ENCODE results near the gene ST6GALNAC3.

ST6GALNAC3 gene

DNA sequence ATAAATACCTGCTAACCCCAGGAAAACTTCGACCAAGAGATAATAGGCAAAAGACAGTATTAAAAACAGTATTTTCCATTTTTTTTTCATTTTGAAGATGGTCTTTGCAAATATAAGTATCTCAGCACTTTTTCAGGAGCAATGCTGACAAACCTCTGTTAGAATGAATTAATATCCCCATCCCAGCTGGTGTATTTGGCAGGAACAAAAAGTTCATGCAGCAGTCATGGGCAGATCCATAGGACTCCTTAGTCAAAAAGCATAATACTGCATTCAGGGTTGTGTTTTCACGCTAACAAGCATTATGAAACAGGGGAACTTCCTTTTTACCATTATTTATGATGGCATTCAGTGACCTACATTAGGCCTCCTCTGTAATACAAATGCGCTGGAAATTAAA, 344.0 kb downstream of the ST6GALNAC3 start:
- H3K4me1 ChIP-seq (ENCODE audit: control insufficient read depth, low read depth, low read length): no peaks in the 10 kb centered on the region
- no peak overlapping the region for H3K4ac ChIP-seq (ENCODE audit: low read depth, low read length)
- no peak overlapping the region for H2BK5ac ChIP-seq (ENCODE audit: low read length)
- no peak for DNase-seq
- H4K5ac ChIP-seq (ENCODE audit: low read length): no peak overlapping the region
- no peak overlapping the region for H3K9ac ChIP-seq (ENCODE audit: low read length)
- H3K79me1 ChIP-seq (ENCODE audit: low read length): no peaks in the 10 kb centered on the region
- H3K4me2 ChIP-seq (ENCODE audit: low read length): no peak overlapping the region
- H2BK15ac ChIP-seq (replicated peaks; ENCODE audit: low read depth): no peak overlapping the region
- no peak overlapping the region for H3K27ac ChIP-seq (ENCODE audit: low read depth, low read length)
- H3K18ac ChIP-seq (ENCODE audit: low read length): no peak overlapping the region
- no peaks in the 10 kb centered on the region for H3K79me2 ChIP-seq (ENCODE audit: control insufficient read depth, insufficient read depth, low read length)
- no peak overlapping the region for H2BK120ac ChIP-seq (ENCODE audit: low read depth, low read length)
- H3K27me3 ChIP-seq (ENCODE audit: insufficient read depth, low read length, poor library complexity): no peaks in the 10 kb centered on the region
- H3K4me3 ChIP-seq (ENCODE audit: low read length): no peak overlapping the region
- no peak overlapping the region for H3K56ac ChIP-seq (ENCODE audit: low read length)
- no CpG with 5 or more reads among the region's 3 CpGs for WGBS (ENCODE audit: extremely low coverage, insufficient coverage, low lambda C conversion rate)
- H4K8ac ChIP-seq (ENCODE audit: low read depth, low read length): no peak overlapping the region
- H2AK5ac ChIP-seq (ENCODE audit: low read length): no peak overlapping the region
- H3K23ac ChIP-seq (ENCODE audit: low read length): no peak overlapping the region
- no peaks in the 10 kb centered on the region for H3K36me3 ChIP-seq (ENCODE audit: control insufficient read depth, insufficient read depth, low read length)

DNA sequence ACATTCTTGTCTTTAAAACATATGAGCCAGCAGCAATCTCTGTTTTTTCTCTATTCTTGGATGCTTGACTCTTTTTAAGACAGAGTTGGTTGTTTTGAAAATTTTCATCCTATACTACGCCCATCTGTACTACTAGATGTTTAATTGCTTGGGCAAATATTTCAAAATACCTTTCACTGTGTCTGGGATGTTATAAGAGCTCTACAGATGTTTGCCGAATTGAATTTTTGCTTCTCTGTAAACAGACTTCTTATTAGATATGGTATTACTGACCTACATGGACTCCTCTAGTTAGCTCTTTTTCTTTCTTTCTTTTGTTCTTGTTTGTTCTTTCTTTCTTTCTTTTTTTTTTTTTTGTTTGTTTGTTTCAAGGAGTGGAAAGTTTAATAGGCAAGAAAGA, 345.1 kb downstream of the ST6GALNAC3 start:
- no CpG with 5 or more reads among the region's 2 CpGs for WGBS (ENCODE audit: extremely low coverage, insufficient coverage, low lambda C conversion rate)
- Histone ChIP-seq H3K23ac (ENCODE audit: low read length) (no peak overlapping the region), H3K27ac (ENCODE audit: low read depth, low read length) (no peak overlapping the region), H3K27me3 (ENCODE audit: insufficient read depth, low read length, poor library complexity) (no peaks in the 10 kb centered on the region), H3K9ac (ENCODE audit: low read length) (no peak overlapping the region), H3K18ac (ENCODE audit: low read length) (no peak overlapping the region), H3K4me1 (ENCODE audit: control insufficient read depth, low read depth, low read length) (no peaks in the 10 kb centered on the region), H3K4ac (ENCODE audit: low read depth, low read length) (no peak overlapping the region), H3K79me2 (ENCODE audit: control insufficient read depth, insufficient read depth, low read length) (no peaks in the 10 kb centered on the region), H2BK120ac (ENCODE audit: low read depth, low read length) (no peak overlapping the region), H3K56ac (ENCODE audit: low read length) (no peak overlapping the region), H4K8ac (ENCODE audit: low read depth, low read length) (no peak overlapping the region), H2BK5ac (ENCODE audit: low read length) (no peak overlapping the region), H3K4me2 (ENCODE audit: low read length) (no peak overlapping the region), H4K5ac (ENCODE audit: low read length) (no peak overlapping the region), H3K4me3 (ENCODE audit: low read length) (no peak overlapping the region), H3K36me3 (ENCODE audit: control insufficient read depth, insufficient read depth, low read length) (no peaks in the 10 kb centered on the region), H2BK15ac (replicated peaks; ENCODE audit: low read depth) (no peak overlapping the region), H2AK5ac (ENCODE audit: low read length) (no peak overlapping the region), H3K79me1 (ENCODE audit: low read length) (no peaks in the 10 kb centered on the region)
- no peak for DNase-seq

DNA sequence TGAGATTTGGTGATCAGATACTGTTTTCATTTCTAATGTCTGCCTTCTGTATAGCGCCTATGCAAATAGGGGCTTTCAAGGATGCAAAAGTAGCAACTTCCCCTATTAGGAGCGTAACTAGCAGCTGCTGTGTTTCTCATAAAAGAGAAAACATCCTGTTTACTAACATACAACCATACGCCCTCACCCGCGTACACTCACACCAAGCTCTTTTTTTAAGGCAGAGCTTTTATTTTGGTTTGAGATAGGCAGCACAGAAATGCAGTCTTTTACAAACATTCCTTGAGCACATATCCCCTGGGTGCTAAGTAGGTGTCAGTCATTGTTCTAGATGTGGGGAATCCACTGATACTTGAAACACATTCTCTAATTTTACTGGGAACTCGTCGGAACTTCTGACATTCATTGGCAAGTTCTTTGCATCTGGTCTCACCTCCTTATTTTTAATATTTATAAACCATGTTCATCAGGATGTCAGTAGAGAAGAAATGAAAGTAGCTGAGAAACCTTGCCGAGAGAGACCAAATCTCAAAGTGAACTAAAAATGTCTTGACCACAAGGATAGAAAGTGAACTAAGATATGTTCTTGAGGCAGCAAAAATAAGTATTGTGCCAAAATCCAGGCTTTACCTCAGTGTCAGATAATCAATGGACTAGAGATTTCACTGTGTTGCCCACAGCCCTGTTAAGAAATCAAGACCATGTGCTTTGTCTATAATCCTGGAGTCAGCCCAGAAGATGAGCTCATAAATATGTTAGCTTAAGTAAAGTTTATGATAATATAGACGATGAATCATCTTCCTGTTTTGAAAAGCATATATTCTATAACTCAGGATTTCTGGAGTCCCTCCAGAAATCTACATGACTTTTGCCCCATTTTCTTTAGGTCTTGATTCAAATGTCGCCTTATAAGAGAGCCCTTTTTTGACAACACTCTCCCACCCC, 350.9 kb downstream of the ST6GALNAC3 start:
- no peaks in the 10 kb centered on the region for H3K36me3 ChIP-seq (ENCODE audit: control insufficient read depth, insufficient read depth, low read length)
- H4K5ac ChIP-seq (ENCODE audit: low read length): no peak overlapping the region
- H2AK5ac ChIP-seq (ENCODE audit: low read length): no peak overlapping the region
- no peak overlapping the region for H3K4me2 ChIP-seq (ENCODE audit: low read length)
- no peak overlapping the region for H3K9ac ChIP-seq (ENCODE audit: low read length)
- H2BK5ac ChIP-seq (ENCODE audit: low read length): no peak overlapping the region
- no peaks in the 10 kb centered on the region for H3K27me3 ChIP-seq (ENCODE audit: insufficient read depth, low read length, poor library complexity)
- H3K56ac ChIP-seq (ENCODE audit: low read length): peak overlapping the region; percentile 52
- H3K4ac ChIP-seq (ENCODE audit: low read depth, low read length): no peak overlapping the region
- H3K27ac ChIP-seq (ENCODE audit: low read depth, low read length): no peak overlapping the region
- no peak overlapping the region for H3K18ac ChIP-seq (ENCODE audit: low read length)
- DNase-seq: peak; percentile 75
- H3K79me1 ChIP-seq (ENCODE audit: low read length): no peaks in the 10 kb centered on the region
- H2BK120ac ChIP-seq (ENCODE audit: low read depth, low read length): peak overlapping the region; percentile 45
- peaks cover 5% of the 10 kb centered on the region for H3K4me1 ChIP-seq (ENCODE audit: control insufficient read depth, low read depth, low read length)
- no peak overlapping the region for H4K8ac ChIP-seq (ENCODE audit: low read depth, low read length)
- WGBS (ENCODE audit: extremely low coverage, insufficient coverage, low lambda C conversion rate): 100% methylated on average over 3 of the region's 10 CpGs
- H3K79me2 ChIP-seq (ENCODE audit: control insufficient read depth, insufficient read depth, low read length): no peaks in the 10 kb centered on the region
- no peak overlapping the region for H2BK15ac ChIP-seq (replicated peaks; ENCODE audit: low read depth)
- no peak overlapping the region for H3K23ac ChIP-seq (ENCODE audit: low read length)
- H3K4me3 ChIP-seq (ENCODE audit: low read length): no peak overlapping the region

DNA sequence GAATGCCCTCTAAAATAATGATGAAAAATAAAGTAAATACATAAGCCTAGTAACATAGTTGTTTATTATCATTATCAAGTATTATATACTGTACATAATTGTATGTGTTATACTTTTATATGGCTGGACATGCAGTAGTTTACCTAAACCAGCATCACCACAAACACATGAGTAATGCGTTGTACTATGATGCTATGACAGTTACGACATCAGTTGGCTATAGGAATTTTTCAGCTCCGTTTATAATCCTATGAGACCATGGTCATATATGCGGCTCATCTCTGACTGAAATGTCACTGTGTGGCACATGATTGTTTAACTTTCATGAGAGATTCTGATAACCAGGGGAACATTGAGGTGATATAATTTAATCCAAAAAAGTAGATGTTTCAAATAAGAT, 352.1 kb downstream of the ST6GALNAC3 start:
- Histone ChIP-seq H3K79me2 (ENCODE audit: control insufficient read depth, insufficient read depth, low read length) (no peaks in the 10 kb centered on the region), H3K36me3 (ENCODE audit: control insufficient read depth, insufficient read depth, low read length) (no peaks in the 10 kb centered on the region), H3K4me3 (ENCODE audit: low read length) (no peak overlapping the region), H4K5ac (ENCODE audit: low read length) (no peak overlapping the region), H3K4me2 (ENCODE audit: low read length) (no peak overlapping the region), H3K56ac (ENCODE audit: low read length) (no peak overlapping the region), H3K4me1 (ENCODE audit: control insufficient read depth, low read depth, low read length) (peaks cover 5% of the 10 kb centered on the region), H2BK120ac (ENCODE audit: low read depth, low read length) (no peak overlapping the region), H3K18ac (ENCODE audit: low read length) (no peak overlapping the region), H3K79me1 (ENCODE audit: low read length) (no peaks in the 10 kb centered on the region), H3K4ac (ENCODE audit: low read depth, low read length) (no peak overlapping the region), H4K8ac (ENCODE audit: low read depth, low read length) (no peak overlapping the region), H3K23ac (ENCODE audit: low read length) (no peak overlapping the region), H3K27me3 (ENCODE audit: insufficient read depth, low read length, poor library complexity) (no peaks in the 10 kb centered on the region), H2BK5ac (ENCODE audit: low read length) (no peak overlapping the region), H3K27ac (ENCODE audit: low read depth, low read length) (no peak overlapping the region), H3K9ac (ENCODE audit: low read length) (no peak overlapping the region), H2BK15ac (replicated peaks; ENCODE audit: low read depth) (no peak overlapping the region), H2AK5ac (ENCODE audit: low read length) (no peak overlapping the region)
- WGBS (ENCODE audit: extremely low coverage, insufficient coverage, low lambda C conversion rate): no CpG with 5 or more reads among the region's 4 CpGs
- no peak for DNase-seq

DNA sequence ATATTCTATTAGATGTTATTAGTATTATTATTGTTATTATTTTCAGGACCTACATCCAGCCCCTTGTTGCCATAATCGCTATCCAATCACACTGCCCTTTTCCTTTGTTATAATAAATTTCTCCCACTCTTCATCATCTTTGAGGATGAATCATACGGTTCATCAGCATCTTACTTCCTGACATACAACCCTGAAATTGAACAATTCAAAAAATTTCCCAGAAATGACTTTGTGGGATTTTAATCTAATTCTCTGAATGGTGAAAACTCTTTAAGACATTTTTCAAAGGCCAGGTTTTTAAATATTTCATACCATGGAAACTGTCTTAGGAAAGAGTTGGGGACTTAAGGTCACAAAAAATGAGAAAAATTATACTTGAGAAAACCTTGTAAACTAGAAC, 353.5 kb downstream of the ST6GALNAC3 start:
- peaks cover 5% of the 10 kb centered on the region for H3K4me1 ChIP-seq (ENCODE audit: control insufficient read depth, low read depth, low read length)
- H3K4me3 ChIP-seq (ENCODE audit: low read length): no peak overlapping the region
- no peak overlapping the region for H3K9ac ChIP-seq (ENCODE audit: low read length)
- no peak overlapping the region for H3K4me2 ChIP-seq (ENCODE audit: low read length)
- H4K5ac ChIP-seq (ENCODE audit: low read length): no peak overlapping the region
- no peak overlapping the region for H3K4ac ChIP-seq (ENCODE audit: low read depth, low read length)
- no peak overlapping the region for H3K27ac ChIP-seq (ENCODE audit: low read depth, low read length)
- no peaks in the 10 kb centered on the region for H3K27me3 ChIP-seq (ENCODE audit: insufficient read depth, low read length, poor library complexity)
- H2AK5ac ChIP-seq (ENCODE audit: low read length): no peak overlapping the region
- H2BK5ac ChIP-seq (ENCODE audit: low read length): no peak overlapping the region
- H3K79me1 ChIP-seq (ENCODE audit: low read length): no peaks in the 10 kb centered on the region
- H3K56ac ChIP-seq (ENCODE audit: low read length): no peak overlapping the region
- H3K79me2 ChIP-seq (ENCODE audit: control insufficient read depth, insufficient read depth, low read length): no peaks in the 10 kb centered on the region
- no peak for DNase-seq
- H3K36me3 ChIP-seq (ENCODE audit: control insufficient read depth, insufficient read depth, low read length): no peaks in the 10 kb centered on the region
- no CpG with 5 or more reads among the region's 2 CpGs for WGBS (ENCODE audit: extremely low coverage, insufficient coverage, low lambda C conversion rate)
- no peak overlapping the region for H4K8ac ChIP-seq (ENCODE audit: low read depth, low read length)
- no peak overlapping the region for H3K18ac ChIP-seq (ENCODE audit: low read length)
- H3K23ac ChIP-seq (ENCODE audit: low read length): no peak overlapping the region
- no peak overlapping the region for H2BK15ac ChIP-seq (replicated peaks; ENCODE audit: low read depth)
- no peak overlapping the region for H2BK120ac ChIP-seq (ENCODE audit: low read depth, low read length)

DNA sequence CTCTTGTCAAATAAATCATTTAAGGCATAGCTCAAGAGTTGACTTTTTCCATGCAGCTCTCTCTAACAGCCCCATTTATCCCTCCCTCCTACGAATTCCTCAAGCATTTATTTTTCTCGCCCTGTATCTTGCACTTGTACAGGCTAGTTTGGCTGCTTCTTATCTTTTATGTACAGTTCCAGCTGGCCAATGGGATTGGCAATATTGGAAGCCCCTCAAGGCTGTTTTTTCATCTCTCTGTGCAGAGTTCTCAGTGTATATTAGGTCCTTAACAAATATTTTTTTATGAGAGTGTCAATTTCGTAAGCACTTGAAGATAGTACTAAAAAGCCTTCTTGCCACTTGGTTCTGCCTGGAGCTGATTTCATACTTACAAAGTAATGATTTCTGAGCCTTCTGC, 356.0 kb downstream of the ST6GALNAC3 start:
- no peak overlapping the region for H3K27ac ChIP-seq (ENCODE audit: low read depth, low read length)
- H3K4me1 ChIP-seq (ENCODE audit: control insufficient read depth, low read depth, low read length): peaks cover 2% of the 10 kb centered on the region
- no peaks in the 10 kb centered on the region for H3K27me3 ChIP-seq (ENCODE audit: insufficient read depth, low read length, poor library complexity)
- H3K18ac ChIP-seq (ENCODE audit: low read length): no peak overlapping the region
- no peak overlapping the region for H3K4ac ChIP-seq (ENCODE audit: low read depth, low read length)
- H3K23ac ChIP-seq (ENCODE audit: low read length): no peak overlapping the region
- H2AK5ac ChIP-seq (ENCODE audit: low read length): no peak overlapping the region
- no peak overlapping the region for H2BK5ac ChIP-seq (ENCODE audit: low read length)
- no peaks in the 10 kb centered on the region for H3K79me2 ChIP-seq (ENCODE audit: control insufficient read depth, insufficient read depth, low read length)
- no peaks in the 10 kb centered on the region for H3K79me1 ChIP-seq (ENCODE audit: low read length)
- H3K4me2 ChIP-seq (ENCODE audit: low read length): no peak overlapping the region
- H4K5ac ChIP-seq (ENCODE audit: low read length): no peak overlapping the region
- H3K4me3 ChIP-seq (ENCODE audit: low read length): no peak overlapping the region
- H3K56ac ChIP-seq (ENCODE audit: low read length): no peak overlapping the region
- no peak overlapping the region for H4K8ac ChIP-seq (ENCODE audit: low read depth, low read length)
- WGBS (ENCODE audit: extremely low coverage, insufficient coverage, low lambda C conversion rate): no CpG with 5 or more reads among the region's 3 CpGs
- H2BK15ac ChIP-seq (replicated peaks; ENCODE audit: low read depth): no peak overlapping the region
- no peaks in the 10 kb centered on the region for H3K36me3 ChIP-seq (ENCODE audit: control insufficient read depth, insufficient read depth, low read length)
- no peak overlapping the region for H3K9ac ChIP-seq (ENCODE audit: low read length)
- no peak overlapping the region for H2BK120ac ChIP-seq (ENCODE audit: low read depth, low read length)
- no peak for DNase-seq

Data from mesendoderm (in vitro differentiated cells).